Heart right ventricle (tissue), 16 donors: ENCODE data around the gene HNF1A. TPM values are rescaled to one million over a fixed set of nuclear protein-coding genes. Genes with fewer than 3 reads are reported as not detected.
A peak's percentile ranks its signal among the peaks of the same experiment; 100 is the strongest.

ENCODE experiments used
- ATAC-seq, 8 donors: fragments of 200-7000 bp; cut with Tn5 transposase; one replicate each; pipeline ENCODE4 v1.9.1; 2020; ENCODE audit warnings: mild to moderate bottlenecking in 8 of 8, moderate library complexity in 8 of 8, moderate number of reproducible peaks in 1 of 8
- DNase-seq, 2 donors: peaks; one replicate each; pipeline ENCODE4 v3.0.0-alpha.2; 2020
- H3K27ac ChIP-seq, 10 donors: fragments of 200-600 bp; sonication (generic) in 2 of 10; one replicate each; pipeline versions ENCODE4 v1.5.0 to v1.8.0; 2020 to 2022; ENCODE audit warnings: mild to moderate bottlenecking in 3 of 10
- H3K27me3 ChIP-seq, 7 donors: fragments of 200-600 bp; one replicate each; pipeline ENCODE4 v1.8.0; 2021 to 2022; ENCODE audit warnings: mild to moderate bottlenecking in 2 of 7
- H3K36me3 ChIP-seq, 9 donors: fragments of 200-600 bp; sonication (generic) in 1 of 9; one replicate each; pipeline versions ENCODE4 v1.5.0 to v1.8.0; 2020 to 2022; ENCODE audit warnings: mild to moderate bottlenecking in 2 of 9
- H3K4me1 ChIP-seq, 9 donors: fragments of 200-600 bp; sonication (generic) in 1 of 9; one replicate each; pipeline versions ENCODE4 v1.5.0 to v1.8.0; 2020 to 2022; ENCODE audit warnings: mild to moderate bottlenecking in 4 of 9
- H3K4me3 ChIP-seq, 10 donors: fragments of 200-600 bp; sonication (generic) in 2 of 10; one replicate each; pipeline versions ENCODE4 v1.5.0 to v1.8.0; 2020 to 2022; ENCODE audit warnings: mild to moderate bottlenecking in 7 of 10, moderate library complexity in 2 of 10
- H3K9me3 ChIP-seq, 11 donors: fragments of 200-600 bp in 10 of 11; sonication (generic) in 2 of 11; one replicate each; pipeline versions ENCODE4 v1.5.0 to v1.8.0; 2013 to 2022; ENCODE audit warnings: mild to moderate bottlenecking in 2 of 11, control low read depth in 1 of 11, moderate library complexity in 1 of 11
- WGBS, 2 donors: extraction: QIAGEN DNeasy Blood & Tissue Kit; methylation state at CpG; one replicate each; pipeline ENCODE4 v1.1.7; 2013; ENCODE audit warnings: inconsistent platforms in 1 of 2; 5-methylcytosine and 5-hydroxymethylcytosine counted together
- intact Hi-C, 10 donors: fragments of 100-400 bp; cut with DNase I; formaldehyde crosslinking; loops; one replicate each; pipeline versions ENCODE4 v1.11.1 to v1.14.2; 2022
- polyA plus RNA-seq, 2 donors: library from polyadenylated mRNA; stranded (reverse); fragments of 200-250 nt; gene quantifications; one replicate each; pipeline ENCODE4 v1.2.3, GENCODE V29; 2013
- total RNA-seq, 10 donors: library from RNA; stranded (reverse); fragmentation: NEBNext Ultra II Directional in 3 of 10; extraction: Animal tissue kit (Norgen Biotek cat#: 25700) in 3 of 10; gene quantifications; one replicate each; pipeline versions ENCODE4 v1.2.1 to v1.2.4, GENCODE V29; 2021 to 2023
- TF ChIP-seq, protein P1 (sequence below), 9 donors: fragments of 200-600 bp; sonication (generic) in 2 of 9; IDR thresholded peaks; one replicate each; pipeline versions ENCODE4 v1.5.0 to v1.8.0; 2021 to 2022; ENCODE audit warnings: antibody characterized with exemption in 9 of 9, mild to moderate bottlenecking in 5 of 9, moderate library complexity in 1 of 9
- donor health status: Arrhythmogenic right ventricular cardiomyopathy.
- donor health status: ischemic (EF 13 %, LVEDD 7.1; RV severe dilation, severe dysfunction).
- donor health status: healthy with polysubstance abuse.
- donor health status: DM: no; HTN: yes; CAD: no.
- donor health status: DM: no; HTN: no; CAD: no.
- donor health status: ischemic (EF 25% LVEDD 6.9; RV normal size, moderate dysfunction).
- donor health status: ischemic (EF 25% LVEDD 5.7; RV mildly dilated, moderate dysfunction).
- donor health status: healthy.
- donor health status: DM: yes; HTN: yes; CAD: no.
- donor health status: Ischemic cardiomyopathy.
- donor health status: ischemic (EF 35%, LVEDD 5.7; RV mildly dilated, moderate dysfunction).
- donor health status: nonischemic (EF 11% LVEDD 7.7; RV severe dilation, severe dysfunction).
- donor health status: DM: yes; HTN: yes; CAD: no.
- donor health status: PGD.
- donor health status: ischemic (EF 29% LVEDD 5.4; RV normal size, mild dysfunction).
- donor health status: nonischemic (EF 23%, LVEDD 6.1; RV moderate dilation, normal function).

HNF1A gene
- total and polyA plus RNA-seq, 12 donors: 0.04 TPM; not detected in 11

DNA sequence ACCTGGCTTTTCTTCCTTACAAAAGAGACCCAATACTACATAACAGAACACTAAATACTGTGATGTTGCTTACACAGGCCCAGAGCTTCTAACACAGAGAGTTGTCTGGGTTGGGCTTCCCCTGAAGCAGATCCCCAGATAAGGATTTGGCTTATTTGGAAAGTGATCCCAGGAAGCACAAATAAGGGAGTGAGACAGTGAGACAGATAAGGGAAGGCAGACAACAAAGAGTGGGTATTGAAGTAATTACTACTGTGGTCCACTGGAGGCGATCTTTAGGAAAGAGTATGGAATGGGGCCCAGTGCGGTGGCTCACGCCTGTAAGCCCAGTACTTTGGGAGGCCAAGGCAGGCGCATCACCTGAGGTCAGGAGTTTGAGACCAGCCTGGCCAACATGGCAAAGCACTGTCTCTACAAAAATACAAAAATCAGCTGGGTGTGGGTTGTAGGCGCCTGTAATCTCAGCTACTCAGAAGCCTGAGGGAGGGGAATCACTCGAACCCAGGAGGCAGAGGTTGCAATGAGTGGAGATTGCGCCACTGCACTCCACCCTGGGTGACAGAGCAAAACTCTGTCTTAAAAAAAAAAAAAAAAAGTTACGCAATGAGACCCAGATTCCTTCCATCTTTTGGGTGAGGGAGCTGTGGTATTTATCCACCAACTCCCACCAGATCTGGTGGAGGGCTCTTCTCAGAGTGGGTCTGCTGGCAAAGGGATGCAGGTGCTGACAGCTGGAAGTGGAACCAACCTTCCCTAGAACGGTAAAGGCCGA lies 48.1 kb downstream of the HNF1A start:
- intact Hi-C loops: no loop called here
- WGBS, 2 donors: 80 to 82% methylated on average over 10 of the region's 10 CpGs
- Histone ChIP-seq H3K36me3 (peaks cover 0 to 82% (median 0%) of the 10 kb centered on the region in 9 donors), H3K27me3 (peaks cover 0 to 4% (median 0%) of the 10 kb centered on the region in 7 donors), H3K4me1 (no peaks in the 10 kb centered on the region), H3K27ac (peak overlapping the region in 1 of 10 donors; percentile 14), H3K4me3 (no peak overlapping the region), H3K9me3 (no peaks in the 10 kb centered on the region)
- TF ChIP-seq, protein P1, sequence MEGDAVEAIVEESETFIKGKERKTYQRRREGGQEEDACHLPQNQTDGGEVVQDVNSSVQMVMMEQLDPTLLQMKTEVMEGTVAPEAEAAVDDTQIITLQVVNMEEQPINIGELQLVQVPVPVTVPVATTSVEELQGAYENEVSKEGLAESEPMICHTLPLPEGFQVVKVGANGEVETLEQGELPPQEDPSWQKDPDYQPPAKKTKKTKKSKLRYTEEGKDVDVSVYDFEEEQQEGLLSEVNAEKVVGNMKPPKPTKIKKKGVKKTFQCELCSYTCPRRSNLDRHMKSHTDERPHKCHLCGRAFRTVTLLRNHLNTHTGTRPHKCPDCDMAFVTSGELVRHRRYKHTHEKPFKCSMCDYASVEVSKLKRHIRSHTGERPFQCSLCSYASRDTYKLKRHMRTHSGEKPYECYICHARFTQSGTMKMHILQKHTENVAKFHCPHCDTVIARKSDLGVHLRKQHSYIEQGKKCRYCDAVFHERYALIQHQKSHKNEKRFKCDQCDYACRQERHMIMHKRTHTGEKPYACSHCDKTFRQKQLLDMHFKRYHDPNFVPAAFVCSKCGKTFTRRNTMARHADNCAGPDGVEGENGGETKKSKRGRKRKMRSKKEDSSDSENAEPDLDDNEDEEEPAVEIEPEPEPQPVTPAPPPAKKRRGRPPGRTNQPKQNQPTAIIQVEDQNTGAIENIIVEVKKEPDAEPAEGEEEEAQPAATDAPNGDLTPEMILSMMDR (IDR thresholded peaks at IDR 0.05): no peak
- DNase-seq (no peak), ATAC-seq (no peak)

DNA sequence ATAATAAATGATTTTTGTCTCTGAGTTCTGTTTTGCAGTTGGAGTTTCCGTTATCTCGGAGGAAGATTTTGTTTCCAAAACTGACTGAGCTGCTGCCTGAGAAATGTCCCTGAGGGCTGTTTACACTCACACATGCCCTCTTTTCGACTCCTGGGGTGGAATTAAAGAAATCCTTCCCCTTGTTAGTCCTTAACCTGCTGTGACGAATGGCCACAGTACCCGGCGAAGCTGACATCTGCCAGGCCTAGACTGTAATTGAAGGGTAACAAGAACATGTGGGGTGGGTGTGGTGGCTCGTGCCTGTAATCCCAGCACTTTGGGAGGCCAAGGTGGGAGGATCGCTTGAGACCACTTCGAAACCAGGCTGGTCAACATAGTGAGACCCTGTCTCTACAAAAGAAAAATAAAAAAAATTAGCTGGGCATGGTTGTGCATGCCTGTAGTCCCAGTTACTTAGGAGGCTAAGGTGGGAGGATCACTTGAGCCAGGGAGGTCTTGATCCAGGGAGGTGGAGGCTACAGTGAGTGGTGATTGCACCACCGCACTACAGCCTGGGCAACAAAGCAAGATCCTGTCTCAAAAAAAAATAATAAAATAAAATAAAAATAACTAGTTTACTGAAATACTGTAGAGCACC lies 52.4 kb downstream of the HNF1A start:
- no peak overlapping the region for H3K27ac ChIP-seq
- peaks cover 0 to 4% (median 0%) of the 10 kb centered on the region in 7 donors for H3K27me3 ChIP-seq
- ATAC-seq (no peak), DNase-seq (no peak)
- no peak overlapping the region for H3K4me3 ChIP-seq
- 69 to 79% methylated on average over 10 of the region's 10 CpGs for WGBS, 2 donors
- peaks cover 0 to 23% (median 0%) of the 10 kb centered on the region in 9 donors for H3K4me1 ChIP-seq
- no peaks in the 10 kb centered on the region for H3K9me3 ChIP-seq
- peaks cover 0 to 69% (median 0%) of the 10 kb centered on the region in 9 donors for H3K36me3 ChIP-seq
- intact Hi-C loops: no loop called here
- TF ChIP-seq, protein P1 (IDR thresholded peaks at IDR 0.05): no peak

DNA sequence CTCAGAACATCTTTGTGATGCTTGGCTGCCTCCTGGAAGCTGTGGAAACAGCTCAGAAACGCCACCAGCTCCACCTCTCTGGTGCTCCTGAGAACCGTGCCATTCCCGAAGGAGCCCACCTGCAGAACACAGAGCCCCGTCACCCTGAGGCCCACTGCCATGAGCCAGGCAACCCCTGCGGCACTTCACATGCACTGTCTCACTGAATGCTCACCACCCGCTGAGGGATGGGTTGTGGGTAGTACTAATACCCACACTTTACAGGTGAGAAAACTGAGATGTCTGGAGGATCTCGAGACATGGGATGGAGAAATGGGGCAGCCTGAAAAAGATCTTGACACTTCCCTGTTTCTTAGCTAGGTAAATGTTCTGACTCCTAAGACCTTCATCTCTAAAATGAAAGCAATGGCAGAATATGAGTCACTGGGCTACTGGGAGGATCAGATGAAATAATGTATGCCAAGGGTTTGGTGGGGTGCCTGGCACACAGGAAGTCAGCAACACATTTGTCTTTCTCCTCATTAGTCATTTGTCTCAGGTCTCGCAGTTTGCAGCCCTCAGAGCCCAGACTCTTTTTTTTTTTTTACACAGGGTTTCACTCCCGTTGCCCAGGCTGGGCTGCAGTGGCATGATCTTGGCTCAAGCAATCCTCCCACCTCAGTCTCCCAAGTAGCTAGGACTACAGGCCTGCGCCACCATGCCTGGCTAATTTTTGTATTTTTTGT lies 55.4 kb downstream of the HNF1A start:
- TF ChIP-seq, protein P1 (IDR thresholded peaks at IDR 0.05): no peak
- no peak for ATAC-seq
- peaks cover 0 to 42% (median 0%) of the 10 kb centered on the region in 9 donors for H3K36me3 ChIP-seq
- 87 to 89% methylated on average over 10 of the region's 10 CpGs for WGBS, 2 donors
- no peak overlapping the region for H3K4me3 ChIP-seq
- H3K4me1 ChIP-seq: peaks cover 0 to 49% (median 5%) of the 10 kb centered on the region in 9 donors
- no peaks in the 10 kb centered on the region for H3K9me3 ChIP-seq
- DNase-seq: no peak
- H3K27ac ChIP-seq: peak overlapping the region in 1 of 10 donors; percentile 71
- H3K27me3 ChIP-seq: peaks cover 0 to 8% (median 0%) of the 10 kb centered on the region in 7 donors
- intact Hi-C loops: no loop called here

DNA sequence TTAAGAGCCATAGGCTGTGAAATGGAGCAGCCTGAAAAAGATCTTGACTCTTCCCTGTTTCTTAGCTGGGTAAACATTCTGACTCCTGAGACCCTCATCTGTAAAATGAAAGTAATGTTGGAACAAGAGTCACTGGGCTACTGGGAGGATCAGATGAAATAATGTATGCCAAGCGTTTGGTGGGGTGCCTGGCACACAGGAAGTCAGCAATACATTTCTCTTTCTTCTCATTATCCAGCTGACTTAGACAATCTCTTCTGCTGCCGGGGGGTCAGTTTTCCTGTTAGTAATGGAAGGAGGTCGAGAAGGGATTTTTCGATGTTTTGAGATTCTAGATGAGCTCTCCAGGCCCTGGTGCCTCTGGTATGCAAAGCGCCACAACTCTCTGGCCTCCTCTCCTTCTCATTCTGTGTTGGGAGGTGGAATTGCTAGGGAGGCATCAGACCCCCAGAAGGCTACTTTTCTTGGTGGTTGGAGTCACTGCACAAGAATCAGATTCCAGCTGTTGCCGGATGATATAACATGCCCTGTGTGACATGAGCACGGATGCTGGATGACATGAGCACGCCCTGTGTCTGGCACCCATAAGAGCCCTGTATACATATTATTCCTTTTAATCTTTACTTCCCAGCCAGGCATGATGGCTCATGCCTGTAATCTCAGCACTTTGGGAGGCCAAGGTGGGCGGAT lies 56.4 kb downstream of the HNF1A start:
- no peak overlapping the region for H3K4me3 ChIP-seq
- peaks cover 0 to 11% (median 0%) of the 10 kb centered on the region in 7 donors for H3K27me3 ChIP-seq
- H3K4me1 ChIP-seq: peaks cover 0 to 59% (median 10%) of the 10 kb centered on the region in 9 donors
- H3K9me3 ChIP-seq: no peaks in the 10 kb centered on the region
- H3K36me3 ChIP-seq: peaks cover 0 to 33% (median 0%) of the 10 kb centered on the region in 9 donors
- H3K27ac ChIP-seq: peak overlapping the region in 1 of 10 donors; percentile 71
- 83 to 84% methylated on average over 9 of the region's 9 CpGs for WGBS, 2 donors
- TF ChIP-seq, protein P1 (IDR thresholded peaks at IDR 0.05): no peak
- intact Hi-C loops: no loop called here
- ATAC-seq (no peak), DNase-seq (no peak)
